MCF 10A (cell line): ENCODE data around the gene PARD6A. TPM values are rescaled to one million over a fixed set of nuclear protein-coding genes. Genes with fewer than 3 reads are reported as not detected.
A peak's percentile ranks its signal among the peaks of the same experiment; 100 is the strongest.

Experiments
- BruUV-seq: library from RNA; stranded (reverse); fragments of 400-500 nt; replicated peaks from 2 replicates; lab custom pipeline; 2021; lab: Mats Ljungman, UMichigan
- CTCF ChIA-PET: fragments of 300-600 bp; sonication (Branson Sonifier 250); formaldehyde crosslinking; extraction: SDS; loops from one replicate; lab custom pipeline; 2021; ENCODE audit warnings: antibody characterized with exemption, inconsistent platforms; lab: Yijun Ruan, JAX
- POLR2A ChIA-PET: fragments of 300-600, 350-650 bp; sonication (Branson Sonifier 250); formaldehyde crosslinking; extraction: SDS; loops from one replicate; lab custom pipeline; 2020; ENCODE audit warnings: antibody characterized with exemption, inconsistent platforms; lab: Yijun Ruan, JAX
- DNase-seq: peaks from one replicate; pipeline ENCODE4 v3.0.0-alpha.2; 2018; ENCODE audit not compliant: unreplicated experiment
- H3K27ac Mint-ChIP-seq: one replicate; pipeline ENCODE4 v1.8.0; 2022; ENCODE audit warnings: mild to moderate bottlenecking, low read depth, mixed read lengths; ENCODE audit not compliant: unreplicated experiment
- H3K27me3 Mint-ChIP-seq: one replicate; pipeline ENCODE4 v1.8.0; 2022; ENCODE audit warnings: mixed read lengths; ENCODE audit not compliant: insufficient read depth, unreplicated experiment
- H3K36me3 Mint-ChIP-seq: one replicate; pipeline ENCODE4 v1.8.0; 2022; ENCODE audit warnings: mild to moderate bottlenecking, moderate library complexity, mixed read lengths; ENCODE audit not compliant: insufficient read depth, unreplicated experiment
- H3K4me1 Mint-ChIP-seq: one replicate; pipeline ENCODE4 v1.8.0; 2022; ENCODE audit warnings: mixed read lengths; ENCODE audit not compliant: insufficient read depth, unreplicated experiment
- H3K4me3 Mint-ChIP-seq: one replicate; pipeline ENCODE4 v1.8.0; 2022; ENCODE audit warnings: mild to moderate bottlenecking, moderate library complexity, mixed read lengths; ENCODE audit not compliant: unreplicated experiment
- H3K9me3 Mint-ChIP-seq: one replicate; pipeline ENCODE4 v1.8.0; 2022; ENCODE audit warnings: mixed read lengths; ENCODE audit not compliant: unreplicated experiment
- intact Hi-C: fragments of 100-400 bp; cut with micrococcal nuclease; formaldehyde crosslinking; loops from 2 replicates; pipeline ENCODE4 v1.14.1; 2022
- total RNA-seq: library from RNA; stranded (reverse); gene quantifications from 2 replicates; pipeline ENCODE4 v1.2.3, GENCODE V29; 2022
- TF ChIP-seq, protein P1 (sequence below): fragments of 200-600 bp; IDR thresholded peaks from one replicate; pipeline ENCODE4 v1.8.0; 2022; ENCODE audit warnings: antibody characterized with exemption, mild to moderate bottlenecking; ENCODE audit not compliant: unreplicated experiment

Gene PARD6A
- total RNA-seq, 1 experiment from 2014 or later, result 4.5 TPM

DNA sequence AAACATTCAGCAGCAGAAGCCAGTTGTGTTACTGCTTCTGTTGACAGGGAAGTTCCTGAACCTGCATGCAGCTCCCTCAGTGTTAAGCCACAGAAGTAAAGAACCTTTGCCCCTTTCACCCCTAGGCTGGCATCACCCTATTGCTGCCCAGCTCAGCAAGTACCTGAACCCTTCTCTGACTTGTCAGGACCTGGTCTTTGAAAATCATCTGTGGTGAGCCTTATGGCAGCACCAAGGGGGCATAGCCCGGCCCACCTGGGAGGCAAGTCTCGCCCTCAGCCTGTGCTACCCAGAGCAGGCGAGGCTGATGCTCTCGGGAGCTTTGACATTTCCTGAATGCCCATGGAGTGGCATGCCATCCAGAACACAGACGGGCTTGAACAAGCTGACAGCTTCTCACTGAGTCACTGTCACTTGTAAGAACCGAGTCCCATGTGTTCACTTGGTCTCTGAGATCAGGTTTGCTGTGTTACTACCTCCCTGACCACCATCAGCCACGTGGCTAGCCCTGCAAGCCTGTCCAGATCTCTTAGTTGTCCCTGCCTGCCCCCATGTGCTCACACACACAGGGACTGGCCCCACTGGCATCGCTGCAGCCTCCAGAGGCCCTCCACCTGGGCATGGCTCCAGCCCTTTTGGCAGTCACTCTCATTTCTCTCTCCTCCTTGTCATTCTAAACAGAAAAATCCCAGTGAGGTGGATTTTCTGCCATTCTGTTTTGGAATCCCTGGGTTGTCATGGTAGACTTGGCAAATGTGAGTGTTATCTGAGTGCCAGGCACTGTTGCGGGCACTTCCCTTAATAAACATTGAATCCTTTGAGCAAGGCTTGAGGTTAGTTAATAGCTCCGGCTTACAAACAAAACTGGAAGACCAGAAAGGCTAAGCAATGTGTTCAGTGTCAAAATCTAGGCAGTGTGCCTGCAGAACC lies 18.7 kb upstream of the PARD6A start:
- no TSS peak for BruUV-seq
- H3K4me3 Mint-ChIP-seq, result no peak overlapping the region
- H3K27me3 Mint-ChIP-seq, result no peaks in the 10 kb centered on the region
- ChIA-PET CTCF (interaction anchor here (0.6 to 1.5 kb wide), 8 partner anchors 18 to 693 kb away, joined by 3 to 5 read pairs (median 4); partner anchors contain the start of gene ACD), POLR2A (interaction anchor here (0.5 to 1.4 kb wide), 6 partner anchors 8 to 691 kb away, joined by 3 to 4 read pairs (median 3); partner anchors contain the start of genes ACD and PARD6A)
- H3K4me1 Mint-ChIP-seq, result peaks cover 5% of the 10 kb centered on the region
- DNase-seq, result peak; percentile 49
- peaks cover 25% of the 10 kb centered on the region for H3K36me3 Mint-ChIP-seq
- TF ChIP-seq, protein P1, sequence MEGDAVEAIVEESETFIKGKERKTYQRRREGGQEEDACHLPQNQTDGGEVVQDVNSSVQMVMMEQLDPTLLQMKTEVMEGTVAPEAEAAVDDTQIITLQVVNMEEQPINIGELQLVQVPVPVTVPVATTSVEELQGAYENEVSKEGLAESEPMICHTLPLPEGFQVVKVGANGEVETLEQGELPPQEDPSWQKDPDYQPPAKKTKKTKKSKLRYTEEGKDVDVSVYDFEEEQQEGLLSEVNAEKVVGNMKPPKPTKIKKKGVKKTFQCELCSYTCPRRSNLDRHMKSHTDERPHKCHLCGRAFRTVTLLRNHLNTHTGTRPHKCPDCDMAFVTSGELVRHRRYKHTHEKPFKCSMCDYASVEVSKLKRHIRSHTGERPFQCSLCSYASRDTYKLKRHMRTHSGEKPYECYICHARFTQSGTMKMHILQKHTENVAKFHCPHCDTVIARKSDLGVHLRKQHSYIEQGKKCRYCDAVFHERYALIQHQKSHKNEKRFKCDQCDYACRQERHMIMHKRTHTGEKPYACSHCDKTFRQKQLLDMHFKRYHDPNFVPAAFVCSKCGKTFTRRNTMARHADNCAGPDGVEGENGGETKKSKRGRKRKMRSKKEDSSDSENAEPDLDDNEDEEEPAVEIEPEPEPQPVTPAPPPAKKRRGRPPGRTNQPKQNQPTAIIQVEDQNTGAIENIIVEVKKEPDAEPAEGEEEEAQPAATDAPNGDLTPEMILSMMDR, result no peak
- no peaks in the 10 kb centered on the region for H3K9me3 Mint-ChIP-seq
- intact Hi-C loops, result loop anchor here (5.0 kb wide), 1 partner anchor 80 kb away; the partner anchor contains the start of gene CTCF
- H3K27ac Mint-ChIP-seq, result no peak overlapping the region

DNA sequence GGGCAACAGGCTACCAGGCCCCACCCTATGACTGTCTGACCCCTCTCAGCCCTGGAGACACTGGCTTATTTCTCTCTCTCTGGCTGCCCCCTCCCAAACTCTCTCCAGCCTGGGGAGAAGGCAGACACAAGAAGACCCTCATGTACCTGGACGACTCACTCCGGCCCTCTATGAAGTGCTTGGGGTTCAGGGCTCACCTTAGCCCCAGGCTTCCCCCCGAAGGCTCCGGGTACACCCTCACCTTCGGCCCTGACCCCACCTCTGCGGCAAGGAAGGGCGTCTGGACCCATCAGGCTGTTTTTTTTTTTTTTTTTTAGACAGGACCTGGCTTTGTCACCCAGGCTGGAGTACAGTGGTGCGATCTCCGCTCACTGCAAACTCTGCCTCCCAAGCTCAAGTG lies 16.7 kb upstream of the PARD6A start:
- no peaks in the 10 kb centered on the region for H3K27me3 Mint-ChIP-seq
- POLR2A ChIA-PET, result interaction anchor here (1.1 kb wide), 1 partner anchor 88 kb away, joined by 3 read pairs; no protein-coding TSS in a partner anchor
- H3K4me1 Mint-ChIP-seq, result peaks cover 5% of the 10 kb centered on the region
- TF ChIP-seq, protein P1, result no peak
- DNase-seq, result no peak
- H3K27ac Mint-ChIP-seq, result no peak overlapping the region
- CTCF ChIA-PET, result interaction anchor here (0.6 to 2.0 kb wide), 9 partner anchors 11 to 123 kb away, joined by 3 to 6 read pairs (median 4); no protein-coding TSS in a partner anchor
- no peak overlapping the region for H3K4me3 Mint-ChIP-seq
- intact Hi-C loops, result loop anchor here (5.0 kb wide), 1 partner anchor 82 kb away; the partner anchor contains the start of gene CTCF
- H3K36me3 Mint-ChIP-seq, result peaks cover 5% of the 10 kb centered on the region
- no peaks in the 10 kb centered on the region for H3K9me3 Mint-ChIP-seq
- BruUV-seq, result no TSS peak

DNA sequence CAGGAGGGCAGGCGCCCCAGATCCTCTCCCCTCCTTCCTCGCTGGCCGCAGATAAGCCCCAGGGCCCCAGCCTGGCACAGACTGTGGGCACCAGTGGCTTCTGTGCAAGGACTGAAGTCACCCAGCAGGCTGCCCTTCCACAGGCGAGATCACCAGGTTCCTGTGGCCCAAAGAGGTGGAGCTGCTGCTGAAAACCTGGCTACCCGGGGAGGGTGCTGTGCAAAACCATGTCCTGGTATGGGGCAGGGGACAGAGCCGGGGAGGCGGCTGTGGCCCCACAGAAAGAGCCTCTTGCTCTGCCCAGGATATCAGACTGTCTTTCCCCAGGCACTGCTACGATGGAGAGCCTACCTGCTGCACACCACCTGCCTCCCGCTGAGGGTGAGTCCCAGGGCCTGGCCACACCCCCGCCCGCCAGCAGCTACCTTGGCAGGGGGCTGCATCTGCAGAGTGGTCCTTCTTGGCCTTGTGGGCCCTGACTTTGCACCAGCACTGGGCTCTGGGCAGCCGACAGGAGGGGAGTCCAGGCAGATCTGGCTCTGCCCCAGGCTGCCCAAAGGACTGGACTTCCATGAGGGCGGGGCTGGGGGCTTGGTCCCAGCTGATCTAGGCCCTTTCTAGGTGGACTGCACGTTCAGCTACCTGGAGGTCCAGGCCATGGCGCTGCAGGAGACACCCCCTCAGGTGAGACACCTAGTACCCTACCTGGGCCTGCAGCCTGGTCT lies 15.2 kb upstream of the PARD6A start:
- no TSS peak for BruUV-seq
- Mint-ChIP-seq H3K36me3 (peaks cover 5% of the 10 kb centered on the region), H3K4me1 (peaks cover 5% of the 10 kb centered on the region), H3K27ac (no peak overlapping the region), H3K4me3 (no peak overlapping the region), H3K27me3 (peaks cover 9% of the 10 kb centered on the region), H3K9me3 (no peaks in the 10 kb centered on the region)
- TF ChIP-seq, protein P1, result no peak
- intact Hi-C loops, result no loop called here
- CTCF ChIA-PET, result interaction anchor here (0.5 to 2.0 kb wide), 8 partner anchors 21 to 219 kb away, joined by 3 to 8 read pairs (median 3); no protein-coding TSS in a partner anchor
- no peak for DNase-seq
- POLR2A ChIA-PET, result no interaction called here
